OCI-LY3 (cell line): ENCODE measurements around the gene COL6A2.

Experiments used
- H2AFZ ChIP-seq: fragments of 200-600, 300-600 bp; shearing (Covaris generic); 2 replicates; pipeline ENCODE4 v1.6.0; 2014; ENCODE audit warnings: antibody characterized with exemption, low read depth, low read length
- H3K27ac ChIP-seq: fragments of 200-600, 300-600 bp; sonication (generic); 2 replicates; pipeline ENCODE4 v1.5.1; 2014; ENCODE audit warnings: mild to moderate bottlenecking, low read length, moderate library complexity, mixed read lengths
- H3K27me3 ChIP-seq: fragments of 200-600, 300-600 bp; sonication (generic); 2 replicates; pipeline ENCODE4 v1.6.1; 2014; ENCODE audit warnings: low read depth, low read length, mixed read lengths
- H3K36me3 ChIP-seq: fragments of 200-600, 300-600 bp; sonication (generic); replicated peaks from 2 replicates; pipeline ENCODE3; 2014; ENCODE audit warnings: low read depth, low read length, mixed read lengths
- H3K4me1 ChIP-seq: fragments of 300-600, 200-600 bp; sonication (generic); 2 replicates; pipeline ENCODE4 v1.6.1; 2014; ENCODE audit warnings: low read length, mixed read lengths
- H3K4me2 ChIP-seq: fragments of 200-600, 300-600 bp; sonication (generic); 2 replicates; pipeline ENCODE4 v1.6.1; 2014; ENCODE audit warnings: low read length, mixed read lengths
- H3K4me3 ChIP-seq: fragments of 300-600, 200-600 bp; sonication (generic); 2 replicates; pipeline ENCODE4 v1.5.1; 2014; ENCODE audit warnings: antibody characterized with exemption, mild to moderate bottlenecking, low read length, moderate library complexity
- H3K79me2 ChIP-seq: fragments of 300-600, 200-600 bp; shearing (Covaris generic); 2 replicates; pipeline ENCODE4 v1.6.1; 2014; ENCODE audit warnings: mild to moderate bottlenecking, low read length, mixed read lengths
- H3K9ac ChIP-seq: fragments of 300-600, 200-600 bp; shearing (Covaris generic); 2 replicates; pipeline ENCODE4 v1.6.0; 2014; ENCODE audit warnings: mild to moderate bottlenecking, low read length, moderate library complexity
- H3K9me3 ChIP-seq: fragments of 200-600, 300-600 bp; shearing (Covaris generic); 2 replicates; pipeline ENCODE4 v1.6.1; 2014; ENCODE audit warnings: low read length, mixed read lengths; ENCODE audit not compliant: insufficient read depth
- H4K20me1 ChIP-seq: fragments of 200-600, 300-600 bp; sonication (generic); 2 replicates; pipeline ENCODE4 v1.6.1; 2016; ENCODE audit warnings: low read length, mixed read lengths; ENCODE audit not compliant: insufficient read depth
- EZH2phosphoT487 ChIP-seq: fragments of 200-600 bp; shearing (Covaris generic); IDR thresholded peaks from 2 replicates; pipeline ENCODE4 v1.6.1; 2018; ENCODE audit warnings: antibody characterized with exemption, mixed run types, low read depth
- TF ChIP-seq, protein P1 (sequence below): fragments of 200-600, 300-600 bp; sonication (generic); IDR thresholded peaks from 2 replicates; pipeline ENCODE4 v1.5.1; 2014; ENCODE audit warnings: antibody characterized with exemption, low read length, low read depth

COL6A2 gene

DNA sequence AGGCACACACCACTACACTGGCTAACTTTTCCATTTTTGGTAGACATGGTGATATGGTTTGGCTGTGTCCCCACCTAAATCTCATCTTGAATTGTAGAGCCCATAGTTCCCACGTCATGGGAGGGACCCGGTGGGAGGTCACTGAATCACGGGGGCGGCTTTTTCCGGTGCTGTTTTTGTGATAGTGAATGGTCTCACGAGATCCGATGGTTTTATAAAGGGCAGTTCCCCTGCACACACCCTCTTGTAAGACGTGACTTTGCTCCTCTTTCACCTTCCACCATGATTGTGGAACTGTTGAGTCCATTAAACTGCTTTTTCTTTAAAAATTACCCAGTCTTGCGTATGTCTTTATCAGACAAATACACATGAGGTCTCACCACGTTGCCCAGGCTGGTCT is 58.8 kb downstream of the COL6A2 start:
- Histone ChIP-seq H3K36me3 (no peaks in the 10 kb centered on the region), H3K27me3 (no peaks in the 10 kb centered on the region), H3K27ac (no peak overlapping the region), H3K4me3 (no peak overlapping the region), H3K4me2 (no peak overlapping the region), H3K9me3 (no peaks in the 10 kb centered on the region), H2AFZ (no peak overlapping the region), H3K4me1 (no peaks in the 10 kb centered on the region), H3K79me2 (no peaks in the 10 kb centered on the region), H4K20me1 (no peaks in the 10 kb centered on the region), H3K9ac (no peak overlapping the region)
- TF ChIP-seq, protein P1, sequence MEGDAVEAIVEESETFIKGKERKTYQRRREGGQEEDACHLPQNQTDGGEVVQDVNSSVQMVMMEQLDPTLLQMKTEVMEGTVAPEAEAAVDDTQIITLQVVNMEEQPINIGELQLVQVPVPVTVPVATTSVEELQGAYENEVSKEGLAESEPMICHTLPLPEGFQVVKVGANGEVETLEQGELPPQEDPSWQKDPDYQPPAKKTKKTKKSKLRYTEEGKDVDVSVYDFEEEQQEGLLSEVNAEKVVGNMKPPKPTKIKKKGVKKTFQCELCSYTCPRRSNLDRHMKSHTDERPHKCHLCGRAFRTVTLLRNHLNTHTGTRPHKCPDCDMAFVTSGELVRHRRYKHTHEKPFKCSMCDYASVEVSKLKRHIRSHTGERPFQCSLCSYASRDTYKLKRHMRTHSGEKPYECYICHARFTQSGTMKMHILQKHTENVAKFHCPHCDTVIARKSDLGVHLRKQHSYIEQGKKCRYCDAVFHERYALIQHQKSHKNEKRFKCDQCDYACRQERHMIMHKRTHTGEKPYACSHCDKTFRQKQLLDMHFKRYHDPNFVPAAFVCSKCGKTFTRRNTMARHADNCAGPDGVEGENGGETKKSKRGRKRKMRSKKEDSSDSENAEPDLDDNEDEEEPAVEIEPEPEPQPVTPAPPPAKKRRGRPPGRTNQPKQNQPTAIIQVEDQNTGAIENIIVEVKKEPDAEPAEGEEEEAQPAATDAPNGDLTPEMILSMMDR, result no peak
- TF ChIP-seq EZH2phosphoT487, result no peak

DNA sequence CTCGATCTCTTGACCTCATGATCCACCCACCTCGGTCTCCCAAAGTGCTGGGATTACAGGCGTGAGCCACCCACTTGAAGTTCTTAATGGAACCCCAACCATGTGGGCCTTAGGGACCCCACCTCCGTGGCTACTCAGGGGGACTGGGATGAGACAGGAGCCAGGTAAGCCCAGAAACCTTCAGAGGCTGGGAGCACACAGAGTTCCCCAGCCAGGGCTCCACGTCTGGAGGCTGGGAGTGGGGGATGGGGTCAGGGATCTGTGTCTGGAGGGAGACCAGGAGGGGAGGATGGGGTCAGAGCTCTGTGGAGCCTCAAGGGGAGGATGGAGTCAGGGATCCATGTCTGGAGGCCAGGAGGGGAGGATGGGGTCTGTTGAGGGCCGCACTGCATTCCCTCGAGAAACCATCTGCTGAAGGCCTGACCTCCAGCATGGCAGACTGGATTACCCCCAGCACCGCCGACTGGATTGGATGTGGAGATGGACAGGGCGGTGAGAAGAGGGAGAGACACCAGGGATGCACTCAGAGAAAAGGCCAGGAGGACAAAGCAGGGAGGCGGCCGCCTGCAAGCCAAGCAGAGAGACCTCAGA is 59.6 kb downstream of the COL6A2 start:
- Histone ChIP-seq H3K27ac (no peak overlapping the region), H3K4me1 (no peaks in the 10 kb centered on the region), H3K36me3 (no peaks in the 10 kb centered on the region), H2AFZ (no peak overlapping the region), H3K79me2 (no peaks in the 10 kb centered on the region), H3K9ac (no peak overlapping the region), H3K4me3 (no peak overlapping the region), H3K4me2 (no peak overlapping the region), H3K27me3 (no peaks in the 10 kb centered on the region), H4K20me1 (no peaks in the 10 kb centered on the region), H3K9me3 (no peaks in the 10 kb centered on the region)
- TF ChIP-seq, protein P1, result no peak
- no peak for TF ChIP-seq EZH2phosphoT487

DNA sequence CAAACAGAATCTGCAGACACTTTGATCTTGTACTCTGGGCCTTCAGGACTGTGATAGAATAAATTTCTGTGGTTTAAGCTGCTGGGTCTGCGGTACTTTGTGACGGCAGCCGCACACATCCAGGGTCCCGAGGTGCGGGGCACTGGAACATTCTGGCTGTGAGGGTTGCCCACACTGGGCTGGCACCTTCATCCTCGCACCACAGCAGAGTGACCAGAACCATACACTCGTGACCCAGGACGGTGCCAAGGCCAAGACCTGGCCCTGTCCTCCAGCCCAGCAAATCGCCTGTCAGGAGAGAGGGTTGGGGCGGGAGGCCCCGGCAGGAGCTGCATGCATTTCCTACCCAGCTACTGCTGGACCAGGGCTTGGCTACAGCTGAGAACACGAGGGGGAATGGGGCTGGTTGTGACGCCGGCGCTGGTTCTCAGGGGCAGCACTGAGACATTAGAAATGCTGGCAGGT is 60.1 kb downstream of the COL6A2 start:
- no peaks in the 10 kb centered on the region for H3K79me2 ChIP-seq
- no peaks in the 10 kb centered on the region for H3K36me3 ChIP-seq
- H3K4me1 ChIP-seq, result no peaks in the 10 kb centered on the region
- H3K4me3 ChIP-seq, result no peak overlapping the region
- no peak overlapping the region for H3K9ac ChIP-seq
- no peak overlapping the region for H3K4me2 ChIP-seq
- TF ChIP-seq EZH2phosphoT487, result no peak
- TF ChIP-seq, protein P1, result no peak
- no peaks in the 10 kb centered on the region for H3K9me3 ChIP-seq
- H3K27ac ChIP-seq, result no peak overlapping the region
- H2AFZ ChIP-seq, result no peak overlapping the region
- no peaks in the 10 kb centered on the region for H4K20me1 ChIP-seq
- H3K27me3 ChIP-seq, result no peaks in the 10 kb centered on the region

DNA sequence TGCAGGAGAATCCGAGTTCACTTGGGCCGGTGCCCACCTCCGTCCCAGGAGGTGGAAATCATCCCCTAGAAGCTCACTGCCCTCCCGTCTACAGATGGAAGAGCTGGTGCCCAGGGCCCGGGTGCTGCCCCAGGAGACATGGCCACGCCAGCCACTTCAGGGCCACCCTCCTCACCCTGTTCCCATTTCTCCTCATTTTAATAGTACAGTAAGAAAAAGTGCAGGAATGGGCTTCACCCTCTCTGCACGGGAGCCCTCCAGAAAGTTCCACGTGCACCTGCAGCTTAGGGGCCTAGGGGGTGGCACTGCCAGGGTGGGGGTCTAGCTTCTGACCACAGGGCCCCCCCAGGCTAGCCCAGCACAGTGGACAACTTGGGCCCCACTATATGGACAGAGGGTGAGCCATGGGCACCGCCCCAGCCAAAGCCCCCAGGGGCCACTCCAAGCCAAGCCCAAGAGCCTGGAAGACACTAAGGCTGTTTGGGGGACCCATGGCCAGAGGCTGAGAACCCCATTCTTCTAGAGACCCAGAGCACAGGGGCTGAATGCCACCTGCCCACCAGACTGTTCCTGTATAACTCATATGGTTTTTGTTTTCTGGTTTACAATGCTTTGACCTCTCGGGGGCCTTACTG is 60.9 kb downstream of the COL6A2 start:
- no peaks in the 10 kb centered on the region for H3K79me2 ChIP-seq
- no peaks in the 10 kb centered on the region for H3K27me3 ChIP-seq
- no peaks in the 10 kb centered on the region for H3K4me1 ChIP-seq
- no peak overlapping the region for H3K9ac ChIP-seq
- TF ChIP-seq, protein P1, result no peak
- TF ChIP-seq EZH2phosphoT487, result no peak
- H4K20me1 ChIP-seq, result no peaks in the 10 kb centered on the region
- H3K4me2 ChIP-seq, result no peak overlapping the region
- no peak overlapping the region for H2AFZ ChIP-seq
- H3K27ac ChIP-seq, result no peak overlapping the region
- no peak overlapping the region for H3K4me3 ChIP-seq
- no peaks in the 10 kb centered on the region for H3K9me3 ChIP-seq
- H3K36me3 ChIP-seq, result no peaks in the 10 kb centered on the region
